Right atrium auricular region (tissue), 2 donors: ENCODE measurements around the gene UROS. TPM values are rescaled to one million over a fixed set of nuclear protein-coding genes. Genes with fewer than 3 reads are reported as not detected.
A peak's percentile ranks its signal among the peaks of the same experiment; 100 is the strongest.

ENCODE experiments used
- DNase-seq: peaks from one replicate; pipeline ENCODE4 v3.0.0-alpha.2; 2019; ENCODE audit warnings: low spot score
- H3K27ac ChIP-seq, 2 donors: fragments of 200-600 bp; sonication (generic); 1 replicate in 1 of 2; 2 replicates in 1 of 2; pipeline ENCODE4 v1.5.1; 2016 to 2019
- H3K27me3 ChIP-seq, 2 donors: fragments of 200-600 bp; sonication (generic); one replicate each; pipeline versions ENCODE4 v1.5.1 to v1.6.0; 2017 to 2019
- H3K36me3 ChIP-seq: fragments of 200-600 bp; sonication (generic); one replicate; pipeline ENCODE4 v1.5.1; 2016
- H3K4me1 ChIP-seq, 2 donors: fragments of 200-600 bp; sonication (generic); one replicate each; pipeline versions ENCODE4 v1.5.1 to v1.6.0; 2017 to 2019
- H3K4me3 ChIP-seq, 2 donors: fragments of 200-600 bp; sonication (generic); 1 replicate in 1 of 2; 2 replicates in 1 of 2; pipeline ENCODE4 v1.5.1; 2017 to 2019; ENCODE audit warnings: mild to moderate bottlenecking in 1 of 2, moderate library complexity in 1 of 2
- H3K9me3 ChIP-seq, 2 donors: fragments of 200-600 bp; sonication (generic); one replicate each; pipeline ENCODE4 v1.5.1; 2019
- total RNA-seq, 2 donors: library from RNA; depleted of rRNA; stranded (reverse); fragments of >200 nt; gene quantifications; one replicate each; pipeline ENCODE4 v1.1.0, GENCODE V29; 2016
- TF ChIP-seq, protein P1 (sequence below), 2 donors: fragments of 200-600 bp; sonication (generic); IDR thresholded peaks; one replicate each; pipeline ENCODE4 v1.5.1; 2019; ENCODE audit warnings: antibody characterized with exemption in 2 of 2

Gene UROS
- total RNA-seq, result 10 to 100 TPM; 54.1 to 81.0 TPM

DNA sequence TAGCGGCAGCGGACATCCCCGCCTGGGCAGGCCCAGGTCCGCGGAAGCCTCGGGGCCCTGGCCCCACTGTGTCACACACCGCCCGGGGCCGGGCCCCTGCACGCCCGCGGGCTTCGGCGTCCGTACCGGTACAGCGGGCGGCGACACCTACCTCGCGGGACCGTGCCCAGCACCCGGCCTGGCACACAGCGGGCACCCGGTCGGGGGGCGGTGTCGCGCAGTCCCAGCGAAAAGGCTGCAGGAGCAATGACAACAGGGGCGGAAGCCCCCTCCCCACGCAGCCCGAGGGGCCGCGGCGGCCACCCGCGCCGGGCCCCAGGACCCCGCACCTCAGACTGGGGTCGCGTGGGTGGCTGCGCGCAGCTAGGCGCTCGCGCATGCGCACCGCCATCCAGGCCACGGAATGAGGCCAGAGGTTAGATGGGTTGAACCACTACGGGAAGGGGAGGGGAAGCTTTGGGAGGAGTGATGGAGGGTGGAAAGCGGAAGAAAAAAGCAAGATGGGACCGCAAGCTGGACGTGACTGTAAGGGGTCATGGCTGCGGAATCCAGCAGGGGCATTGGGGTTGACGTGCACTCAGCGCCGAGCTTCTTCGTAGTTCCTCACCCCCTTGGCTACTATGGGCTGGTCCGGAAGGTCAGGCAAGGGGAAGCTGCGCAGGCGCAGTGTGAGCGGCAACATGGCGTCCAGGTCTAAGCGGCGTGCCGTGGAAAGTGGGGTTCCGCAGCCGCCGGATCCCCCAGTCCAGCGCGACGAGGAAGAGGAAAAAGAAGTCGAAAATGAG is at the start of gene UROS, which contains the start of gene BCCIP:
TSS of gene UROS (minus strand) at position 381 of the 785 bp plus-strand sequence. CDS start 6,759 bp downstream, outside the sequence.
TSS of gene BCCIP (plus strand) at position 669 of the 785 bp plus-strand sequence. CDS start at position 681, 12 bp downstream.
- peak; percentile 89 for DNase-seq
- H3K36me3 ChIP-seq, result peaks cover 21% of the 10 kb centered on the region
- H3K27ac ChIP-seq, result peak within 1 kb of the TSS; percentile 80 to 88
- TF ChIP-seq, protein P1, sequence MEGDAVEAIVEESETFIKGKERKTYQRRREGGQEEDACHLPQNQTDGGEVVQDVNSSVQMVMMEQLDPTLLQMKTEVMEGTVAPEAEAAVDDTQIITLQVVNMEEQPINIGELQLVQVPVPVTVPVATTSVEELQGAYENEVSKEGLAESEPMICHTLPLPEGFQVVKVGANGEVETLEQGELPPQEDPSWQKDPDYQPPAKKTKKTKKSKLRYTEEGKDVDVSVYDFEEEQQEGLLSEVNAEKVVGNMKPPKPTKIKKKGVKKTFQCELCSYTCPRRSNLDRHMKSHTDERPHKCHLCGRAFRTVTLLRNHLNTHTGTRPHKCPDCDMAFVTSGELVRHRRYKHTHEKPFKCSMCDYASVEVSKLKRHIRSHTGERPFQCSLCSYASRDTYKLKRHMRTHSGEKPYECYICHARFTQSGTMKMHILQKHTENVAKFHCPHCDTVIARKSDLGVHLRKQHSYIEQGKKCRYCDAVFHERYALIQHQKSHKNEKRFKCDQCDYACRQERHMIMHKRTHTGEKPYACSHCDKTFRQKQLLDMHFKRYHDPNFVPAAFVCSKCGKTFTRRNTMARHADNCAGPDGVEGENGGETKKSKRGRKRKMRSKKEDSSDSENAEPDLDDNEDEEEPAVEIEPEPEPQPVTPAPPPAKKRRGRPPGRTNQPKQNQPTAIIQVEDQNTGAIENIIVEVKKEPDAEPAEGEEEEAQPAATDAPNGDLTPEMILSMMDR (IDR thresholded peaks at IDR 0.05), result peak in 1 of 2 donors; percentile 46
- H3K27me3 ChIP-seq, result no peaks in the 10 kb centered on the region
- H3K9me3 ChIP-seq, result no peaks in the 10 kb centered on the region
- H3K4me3 ChIP-seq, result peak within 1 kb of the TSS; percentile 85 to 98
- H3K4me1 ChIP-seq, result peaks cover 0 to 32% of the 10 kb centered on the region in 2 donors

DNA sequence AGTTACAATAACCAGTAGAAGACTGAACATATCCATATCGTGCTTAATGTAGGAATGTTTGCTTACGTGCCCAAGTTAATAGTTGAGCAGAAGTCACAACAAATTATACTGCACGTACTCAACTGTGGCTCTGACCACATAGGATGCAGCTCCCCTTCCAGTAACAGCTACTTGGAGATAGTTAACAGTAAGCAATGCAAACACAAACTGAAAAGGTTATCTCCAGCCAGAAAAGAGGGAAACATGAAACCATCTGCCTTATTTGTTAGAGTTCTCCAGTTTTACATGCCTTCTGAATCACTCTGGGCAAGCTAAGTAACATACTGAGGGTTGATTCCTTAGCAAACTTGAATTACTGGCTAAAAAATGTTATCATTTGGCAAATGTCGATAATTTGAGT is 48.3 kb upstream of the UROS start:
- H3K27me3 ChIP-seq, result no peaks in the 10 kb centered on the region
- H3K36me3 ChIP-seq, result peaks cover 15% of the 10 kb centered on the region
- no peak overlapping the region for H3K27ac ChIP-seq
- no peak overlapping the region for H3K4me3 ChIP-seq
- DNase-seq, result no peak
- H3K9me3 ChIP-seq, result peaks cover 0 to 7% of the 10 kb centered on the region in 2 donors
- TF ChIP-seq, protein P1 (IDR thresholded peaks at IDR 0.05), result no peak
- no peaks in the 10 kb centered on the region for H3K4me1 ChIP-seq

- H3K27ac ChIP-seq, result no peak overlapping the region
- no peaks in the 10 kb centered on the region for H3K27me3 ChIP-seq
- peaks cover 22% of the 10 kb centered on the region for H3K36me3 ChIP-seq
- no peaks in the 10 kb centered on the region for H3K4me1 ChIP-seq
- TF ChIP-seq, protein P1 (IDR thresholded peaks at IDR 0.05), result peak; percentile 82 to 88
- H3K4me3 ChIP-seq, result no peak overlapping the region
- no peaks in the 10 kb centered on the region for H3K9me3 ChIP-seq
- DNase-seq, result no peak
Measured at GRCh38 chr10:125868372-125868975, 45.4 kb upstream of the UROS start.

- no peaks in the 10 kb centered on the region for H3K4me1 ChIP-seq
- no peak overlapping the region for H3K4me3 ChIP-seq
- H3K27me3 ChIP-seq, result no peaks in the 10 kb centered on the region
- H3K9me3 ChIP-seq, result no peaks in the 10 kb centered on the region
- DNase-seq, result no peak
- TF ChIP-seq, protein P1 (IDR thresholded peaks at IDR 0.05), result no peak
- peaks cover 14% of the 10 kb centered on the region for H3K36me3 ChIP-seq
- no peak overlapping the region for H3K27ac ChIP-seq
Measured at GRCh38 chr10:125866421-125867029, 43.5 kb upstream of the UROS start.

- Histone ChIP-seq H3K27ac (no peak overlapping the region), H3K27me3 (no peaks in the 10 kb centered on the region), H3K36me3 (peaks cover 14% of the 10 kb centered on the region), H3K4me1 (no peaks in the 10 kb centered on the region), H3K4me3 (no peak overlapping the region), H3K9me3 (no peaks in the 10 kb centered on the region)
- TF ChIP-seq, protein P1 (IDR thresholded peaks at IDR 0.05), result no peak
- no peak for DNase-seq
Measured at GRCh38 chr10:125865120-125865519, 42.1 kb upstream of the UROS start.
